AG09309 (cell line): ENCODE measurements around the gene PAX3.

Experiments used
- DNase-seq: peaks from one replicate; pipeline ENCODE4 v3.0.0-alpha.2; 2010; ENCODE audit warnings: low read depth
- H3K4me3 ChIP-seq: 2 replicates; pipeline ENCODE4 v1.5.1; 2011; ENCODE audit warnings: mild to moderate bottlenecking, low read depth, low read length, moderate library complexity; ENCODE audit not compliant: control insufficient read depth
- TF ChIP-seq, protein P1 (sequence below): IDR thresholded peaks from 2 replicates; pipeline ENCODE4 v1.5.1; 2011; ENCODE audit warnings: mild to moderate bottlenecking, low read depth, low read length, inconsistent platforms; ENCODE audit not compliant: insufficient read depth, control insufficient read depth; ENCODE audit errors: missing control alignments

The PAX3 gene

DNA sequence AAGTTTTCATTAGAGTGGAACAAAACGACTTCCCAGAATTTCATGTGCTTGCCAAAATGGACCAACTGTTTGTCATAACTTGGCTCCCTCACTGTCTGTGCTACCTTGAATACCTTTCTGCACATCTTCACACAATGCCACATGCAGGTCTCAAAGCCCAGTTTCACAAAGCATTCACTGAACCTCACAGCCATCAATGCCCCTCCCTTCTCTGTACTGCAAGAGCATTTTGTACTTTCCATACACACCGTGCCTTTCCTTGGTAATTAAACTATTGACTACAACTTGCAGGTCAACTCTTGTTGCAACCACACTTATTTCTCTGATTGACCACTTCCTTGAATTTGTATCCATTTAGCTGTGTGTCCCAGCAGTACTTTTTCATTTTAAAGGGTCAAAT is 50.5 kb downstream of the PAX3 start:
- H3K4me3 ChIP-seq = no peak overlapping the region
- DNase-seq = no peak

DNA sequence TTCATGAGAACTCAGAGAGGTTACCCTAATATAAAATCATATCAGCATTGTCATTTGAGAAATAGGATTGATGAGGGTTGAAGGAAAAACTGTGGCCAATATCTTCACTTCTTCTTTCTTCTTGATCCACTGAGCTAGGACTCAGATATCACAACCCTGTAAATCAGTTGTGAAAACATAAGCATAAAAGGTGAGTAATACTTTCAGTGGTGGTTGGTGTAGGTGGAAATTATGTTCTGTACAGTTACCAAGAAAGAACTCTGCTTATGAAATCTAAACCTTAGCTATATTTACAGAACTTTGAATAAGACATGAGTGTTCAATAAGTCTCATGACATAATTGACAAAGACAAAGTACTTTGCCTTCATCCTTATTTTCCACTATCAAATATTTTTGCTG is 56.3 kb downstream of the PAX3 start:
- DNase-seq = no peak
- TF ChIP-seq, protein P1, sequence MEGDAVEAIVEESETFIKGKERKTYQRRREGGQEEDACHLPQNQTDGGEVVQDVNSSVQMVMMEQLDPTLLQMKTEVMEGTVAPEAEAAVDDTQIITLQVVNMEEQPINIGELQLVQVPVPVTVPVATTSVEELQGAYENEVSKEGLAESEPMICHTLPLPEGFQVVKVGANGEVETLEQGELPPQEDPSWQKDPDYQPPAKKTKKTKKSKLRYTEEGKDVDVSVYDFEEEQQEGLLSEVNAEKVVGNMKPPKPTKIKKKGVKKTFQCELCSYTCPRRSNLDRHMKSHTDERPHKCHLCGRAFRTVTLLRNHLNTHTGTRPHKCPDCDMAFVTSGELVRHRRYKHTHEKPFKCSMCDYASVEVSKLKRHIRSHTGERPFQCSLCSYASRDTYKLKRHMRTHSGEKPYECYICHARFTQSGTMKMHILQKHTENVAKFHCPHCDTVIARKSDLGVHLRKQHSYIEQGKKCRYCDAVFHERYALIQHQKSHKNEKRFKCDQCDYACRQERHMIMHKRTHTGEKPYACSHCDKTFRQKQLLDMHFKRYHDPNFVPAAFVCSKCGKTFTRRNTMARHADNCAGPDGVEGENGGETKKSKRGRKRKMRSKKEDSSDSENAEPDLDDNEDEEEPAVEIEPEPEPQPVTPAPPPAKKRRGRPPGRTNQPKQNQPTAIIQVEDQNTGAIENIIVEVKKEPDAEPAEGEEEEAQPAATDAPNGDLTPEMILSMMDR = no peak
- H3K4me3 ChIP-seq = no peak overlapping the region

More for the DNA sequence above, 50.5 kb downstream of the PAX3 start:
- TF ChIP-seq, protein P1 = no peak

DNA sequence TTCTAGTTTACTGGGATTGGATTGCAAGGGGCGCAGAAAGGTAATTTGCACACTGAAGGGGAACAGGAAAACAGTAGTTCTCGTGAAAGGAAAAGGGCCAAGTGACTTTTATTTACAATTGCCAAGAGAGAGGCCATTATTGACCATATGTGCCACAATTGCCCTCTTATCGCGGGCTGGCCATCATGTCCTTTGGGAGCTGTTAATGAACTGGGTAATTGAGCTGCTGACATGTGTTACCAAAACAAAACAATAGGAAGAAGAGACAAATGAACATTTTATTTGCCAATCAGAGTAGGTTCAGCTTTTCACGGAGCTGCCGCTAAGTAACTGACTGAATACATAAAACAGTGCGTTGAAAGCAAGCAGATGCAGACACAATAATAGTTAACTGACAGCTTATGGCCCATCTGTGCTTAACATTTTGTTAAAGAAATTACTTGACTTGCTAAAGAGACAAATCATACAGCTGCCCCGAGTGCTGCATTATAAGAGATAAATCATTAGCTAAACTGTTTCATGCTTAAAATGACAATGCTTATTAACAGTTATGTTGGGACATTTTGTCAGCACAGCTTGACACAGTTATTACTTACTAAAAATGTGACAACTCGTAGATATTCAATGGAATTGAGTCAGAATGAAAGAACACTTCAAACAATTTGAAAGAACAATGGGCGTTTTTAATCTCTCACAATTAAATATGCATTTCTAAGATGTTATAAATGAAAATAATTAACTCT is 57.5 kb downstream of the PAX3 start:
- TF ChIP-seq, protein P1 = no peak
- no peak overlapping the region for H3K4me3 ChIP-seq
- DNase-seq = no peak

DNA sequence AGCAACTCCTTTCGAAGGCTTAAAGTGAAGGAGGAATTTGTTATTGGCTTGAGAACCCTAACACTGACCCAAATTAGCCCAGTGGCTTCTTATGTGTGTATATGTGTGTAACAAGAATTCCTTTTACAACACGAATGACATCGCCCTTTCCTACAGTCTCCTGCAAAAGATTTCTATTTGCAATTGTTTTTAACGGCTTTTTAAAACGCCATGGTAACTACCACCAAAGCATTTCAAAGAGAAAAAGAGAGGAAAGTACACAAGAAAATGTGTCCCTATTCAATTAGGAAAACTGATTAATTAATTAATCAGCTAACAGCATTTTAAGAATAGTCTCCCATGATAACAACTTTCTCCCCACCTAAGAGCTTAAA is 58.1 kb downstream of the PAX3 start:
- TF ChIP-seq, protein P1 = no peak
- H3K4me3 ChIP-seq = no peak overlapping the region
- no peak for DNase-seq

DNA sequence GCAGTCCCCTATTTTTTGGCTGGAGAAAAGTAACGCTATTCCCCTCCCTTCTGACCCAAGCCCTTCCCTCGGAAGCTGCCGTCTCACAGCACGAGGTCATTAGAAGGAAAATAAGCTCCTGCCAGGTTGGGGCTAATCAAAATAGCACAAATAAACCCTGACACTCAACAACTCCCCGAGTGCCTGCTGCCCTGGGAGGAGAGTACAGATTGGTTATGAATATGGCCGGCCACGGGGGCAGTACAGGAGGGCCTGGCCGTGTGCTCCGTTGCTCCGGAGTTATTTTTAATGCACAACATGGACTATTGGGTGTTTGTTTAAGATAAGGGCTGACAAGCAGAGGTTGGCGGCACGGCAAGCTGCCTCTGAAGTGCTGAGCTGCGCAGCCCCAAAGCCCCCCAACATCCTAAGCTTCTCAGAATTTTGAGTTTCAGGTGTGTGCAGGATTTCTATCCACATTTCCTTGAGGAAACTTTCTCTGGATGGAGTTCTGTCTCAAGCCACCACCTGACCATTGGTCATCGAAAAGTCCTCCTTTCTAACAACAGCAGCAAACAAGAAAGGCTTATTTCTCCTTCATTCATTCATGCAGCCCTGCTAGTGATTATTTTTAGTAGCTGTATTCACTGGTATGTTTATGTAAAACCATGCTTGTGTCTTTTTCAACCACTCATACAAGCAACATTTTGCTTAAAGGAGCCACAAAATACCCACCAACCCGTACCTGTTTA is 58.7 kb downstream of the PAX3 start:
- TF ChIP-seq, protein P1 = no peak
- DNase-seq = no peak
- H3K4me3 ChIP-seq = no peak overlapping the region

DNA sequence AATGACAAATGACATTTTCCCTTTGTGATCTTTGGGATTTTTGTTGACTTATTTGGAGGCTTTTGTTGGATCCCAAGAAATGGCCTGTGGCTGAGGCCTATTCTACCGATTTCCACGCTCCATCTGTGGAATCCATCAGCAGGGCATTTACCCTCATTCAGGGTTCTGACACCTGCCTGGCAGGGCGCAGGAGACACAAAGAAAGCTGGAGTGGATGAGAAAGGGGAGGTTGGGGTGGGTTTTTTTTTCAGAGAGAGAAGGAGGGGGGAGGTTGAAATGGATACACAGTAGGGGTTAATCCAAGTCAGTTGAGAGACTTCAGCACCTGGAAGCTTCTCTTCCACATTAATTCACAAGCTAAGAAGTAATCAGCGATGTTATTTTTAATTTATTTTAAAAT is 59.7 kb downstream of the PAX3 start:
- TF ChIP-seq, protein P1 = no peak
- no peak for DNase-seq
- no peak overlapping the region for H3K4me3 ChIP-seq
